ENCODE data around the gene TMEM229B.

GRCh38 chr14:67495827-67496226 is 7.3 kb upstream of the TMEM229B start:
- TF ChIP-seq, protein P1, sequence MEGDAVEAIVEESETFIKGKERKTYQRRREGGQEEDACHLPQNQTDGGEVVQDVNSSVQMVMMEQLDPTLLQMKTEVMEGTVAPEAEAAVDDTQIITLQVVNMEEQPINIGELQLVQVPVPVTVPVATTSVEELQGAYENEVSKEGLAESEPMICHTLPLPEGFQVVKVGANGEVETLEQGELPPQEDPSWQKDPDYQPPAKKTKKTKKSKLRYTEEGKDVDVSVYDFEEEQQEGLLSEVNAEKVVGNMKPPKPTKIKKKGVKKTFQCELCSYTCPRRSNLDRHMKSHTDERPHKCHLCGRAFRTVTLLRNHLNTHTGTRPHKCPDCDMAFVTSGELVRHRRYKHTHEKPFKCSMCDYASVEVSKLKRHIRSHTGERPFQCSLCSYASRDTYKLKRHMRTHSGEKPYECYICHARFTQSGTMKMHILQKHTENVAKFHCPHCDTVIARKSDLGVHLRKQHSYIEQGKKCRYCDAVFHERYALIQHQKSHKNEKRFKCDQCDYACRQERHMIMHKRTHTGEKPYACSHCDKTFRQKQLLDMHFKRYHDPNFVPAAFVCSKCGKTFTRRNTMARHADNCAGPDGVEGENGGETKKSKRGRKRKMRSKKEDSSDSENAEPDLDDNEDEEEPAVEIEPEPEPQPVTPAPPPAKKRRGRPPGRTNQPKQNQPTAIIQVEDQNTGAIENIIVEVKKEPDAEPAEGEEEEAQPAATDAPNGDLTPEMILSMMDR (conservative IDR thresholded peaks at IDR 0.05): no peak
- no peak for TF ChIP-seq EZH2 (IDR thresholded peaks at IDR 0.05; ENCODE audit: low read depth)
